AG20443 (cell line): Measurements from ENCODE around the gene RAB11FIP4.
A peak's percentile ranks its signal among the peaks of the same experiment; 100 is the strongest.

Source experiments
- DNase-seq: peaks from one replicate; pipeline ENCODE4 v3.0.0; 2012; ENCODE audit warnings: low spot score, mixed read lengths

Gene RAB11FIP4

GRCh38 chr17:31386542-31387075 is 4.9 kb upstream of the RAB11FIP4 start:
- no peak for DNase-seq

GRCh38 chr17:31387438-31387837 is 4.0 kb upstream of the RAB11FIP4 start:
- no peak for DNase-seq

DNA sequence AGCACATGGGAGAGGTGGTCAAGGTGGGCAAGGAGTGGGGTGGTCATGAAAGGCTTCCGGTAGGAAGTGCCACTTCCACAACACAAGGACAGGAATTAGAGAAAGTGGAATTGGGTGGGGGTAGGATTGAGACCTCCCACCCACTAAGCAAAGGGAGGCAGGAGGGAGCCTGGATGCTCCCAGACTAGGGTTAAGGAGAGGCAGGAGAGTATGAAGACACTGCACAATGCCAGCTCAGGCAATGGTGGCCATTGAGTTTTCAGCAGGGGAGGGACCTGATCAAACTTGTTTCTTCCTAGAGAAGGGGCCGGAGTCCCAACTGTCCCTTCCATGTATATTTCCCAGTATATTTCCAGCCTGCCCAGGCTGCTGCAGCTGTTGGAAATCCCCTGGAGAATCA is 3.1 kb upstream of the RAB11FIP4 start:
- DNase-seq: no peak

DNA sequence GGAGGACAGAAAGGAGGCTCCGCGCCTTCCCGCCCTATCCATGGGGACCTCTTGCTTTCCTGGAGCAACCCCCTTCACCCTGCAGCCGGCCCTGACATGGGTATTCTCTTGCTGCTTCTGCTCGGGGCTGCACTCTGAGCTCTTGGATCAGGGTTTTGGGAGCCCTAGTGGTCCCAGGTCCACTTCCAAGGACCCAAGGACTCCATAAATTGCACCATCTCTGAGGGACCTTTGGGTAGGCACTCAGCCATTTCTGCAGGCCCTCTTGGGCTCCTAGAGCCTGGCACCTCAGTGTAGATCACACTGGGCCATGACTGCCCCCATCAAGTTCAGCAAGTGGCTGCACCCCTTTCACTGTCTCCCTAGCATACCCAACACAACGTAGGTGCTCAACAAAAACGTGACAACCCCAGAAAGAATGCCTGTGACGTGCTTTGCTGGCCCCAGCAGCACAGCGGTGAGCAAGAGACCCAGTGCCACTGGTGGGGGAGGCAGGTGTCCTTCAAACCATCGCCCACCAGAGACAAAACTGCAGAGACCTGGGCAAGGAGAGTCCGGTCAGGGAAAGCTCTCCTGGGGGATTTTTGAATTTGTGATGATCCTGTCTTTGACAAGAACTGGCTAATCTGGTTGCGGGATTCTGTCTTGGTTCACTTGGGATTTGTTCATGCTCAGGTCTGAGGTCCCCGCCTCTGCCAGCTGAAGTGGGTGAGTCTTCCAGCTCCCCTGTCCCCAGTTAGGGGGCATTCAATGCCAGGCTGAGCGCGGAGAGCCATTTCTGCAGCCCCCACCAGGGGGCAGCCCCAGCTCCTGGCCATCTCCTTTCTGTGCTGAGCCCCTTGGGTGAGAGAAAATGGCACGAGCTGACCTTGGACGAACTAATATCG is 2.5 kb upstream of the RAB11FIP4 start:
- peak; percentile 68 for DNase-seq

DNA sequence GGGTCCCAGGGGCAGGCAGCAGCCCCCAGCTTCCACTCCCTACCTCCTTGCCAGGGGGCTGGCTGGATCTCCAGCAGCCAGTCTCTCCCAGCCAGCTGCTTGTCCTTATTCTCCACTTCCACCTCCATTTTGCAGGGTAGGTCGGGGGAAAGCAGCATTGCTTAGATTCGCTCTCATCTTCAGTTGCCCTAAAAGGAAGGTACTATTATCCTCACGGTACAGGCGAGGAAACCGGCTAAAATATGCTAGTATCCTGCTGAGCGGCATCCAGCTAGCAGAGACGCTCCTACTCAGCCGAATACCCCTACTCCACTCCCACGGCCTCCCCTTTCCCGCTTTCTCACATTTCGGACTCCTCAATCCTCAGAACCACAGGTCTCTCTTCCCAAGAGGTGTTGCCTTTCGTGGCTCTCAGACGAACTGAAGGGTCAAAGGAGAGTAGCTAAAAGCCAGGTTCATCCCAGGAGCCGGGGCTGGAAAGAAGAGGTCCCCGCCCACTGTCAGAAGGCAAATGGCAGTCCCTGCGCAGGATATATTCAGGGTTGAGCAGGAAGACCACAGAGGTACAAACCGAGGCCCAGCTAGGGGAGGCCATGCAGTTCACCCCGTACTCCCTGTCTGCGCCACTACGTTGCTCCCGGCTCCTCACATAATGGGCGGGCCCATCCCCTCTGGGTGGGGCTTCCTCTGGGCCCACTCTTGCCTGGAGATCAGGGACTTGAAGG is 1.7 kb upstream of the RAB11FIP4 start:
- peak; percentile 10 for DNase-seq

DNA sequence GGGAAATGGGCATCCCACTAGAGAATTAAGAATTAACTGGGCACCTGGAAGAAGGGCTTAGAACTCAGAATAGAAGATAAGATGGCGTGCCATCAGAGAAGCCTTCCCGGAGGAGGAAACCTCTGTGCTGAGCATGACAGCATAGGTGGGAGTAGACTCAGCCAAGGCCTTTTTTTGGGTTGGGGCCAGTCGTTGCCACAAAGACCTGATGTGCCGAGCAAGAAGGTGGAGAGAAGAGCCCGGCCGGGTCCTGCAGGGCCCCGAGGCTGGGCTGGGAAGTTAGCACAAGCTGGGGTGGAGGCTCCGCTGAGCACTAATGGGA is 1.1 kb upstream of the RAB11FIP4 start:
- DNase-seq: peak; percentile 17

GRCh38 chr17:31390748-31391495 is 553 bp upstream of the RAB11FIP4 start:
- peak; percentile 17 for DNase-seq

DNA sequence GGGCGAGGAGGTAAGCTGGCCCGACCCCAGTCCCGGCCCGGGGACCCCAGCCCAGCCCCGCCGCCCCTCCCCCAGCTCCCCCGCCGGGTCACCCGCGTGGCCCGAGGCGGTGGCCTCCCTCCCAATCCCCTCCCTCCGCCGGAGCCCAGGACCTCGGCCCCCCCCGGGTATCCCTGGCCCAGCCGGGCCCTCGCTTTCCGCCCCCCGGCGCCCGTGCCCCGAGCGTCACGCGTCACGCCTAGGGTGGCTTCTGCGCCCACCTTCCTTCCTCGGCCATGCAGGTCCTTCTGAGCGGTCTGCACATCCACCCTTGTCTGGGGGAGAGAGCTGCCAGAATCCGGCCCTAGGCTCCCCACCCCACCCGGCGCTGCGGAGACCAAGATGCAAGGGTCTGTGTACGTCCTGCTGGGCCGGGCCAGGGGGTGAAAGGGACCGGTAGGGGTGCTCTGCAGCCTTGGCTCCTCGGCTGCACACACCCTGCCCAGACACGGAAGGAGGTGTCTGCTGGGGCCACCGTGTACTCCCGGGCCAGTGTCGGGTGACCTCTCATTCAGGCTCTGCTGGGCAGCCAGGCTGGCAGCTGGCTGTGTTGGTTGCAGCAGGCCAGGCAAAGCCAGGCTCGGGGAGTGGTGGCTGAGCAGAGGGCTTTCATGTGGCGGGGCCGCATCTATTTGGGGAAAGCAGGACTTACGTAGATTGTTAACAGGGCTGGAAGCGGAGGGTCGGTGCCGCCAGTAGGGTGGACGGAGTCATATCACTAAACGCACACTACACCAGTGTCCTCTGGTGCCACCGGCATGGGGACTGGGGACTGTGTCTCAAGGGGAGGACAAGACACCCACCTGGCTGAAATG is 754 bp downstream of the RAB11FIP4 start:
- DNase-seq: peak; percentile 14

- peak; percentile 5 for DNase-seq
Observed at GRCh38 chr17:31392856-31393748, 1.6 kb downstream of the RAB11FIP4 start.

DNA sequence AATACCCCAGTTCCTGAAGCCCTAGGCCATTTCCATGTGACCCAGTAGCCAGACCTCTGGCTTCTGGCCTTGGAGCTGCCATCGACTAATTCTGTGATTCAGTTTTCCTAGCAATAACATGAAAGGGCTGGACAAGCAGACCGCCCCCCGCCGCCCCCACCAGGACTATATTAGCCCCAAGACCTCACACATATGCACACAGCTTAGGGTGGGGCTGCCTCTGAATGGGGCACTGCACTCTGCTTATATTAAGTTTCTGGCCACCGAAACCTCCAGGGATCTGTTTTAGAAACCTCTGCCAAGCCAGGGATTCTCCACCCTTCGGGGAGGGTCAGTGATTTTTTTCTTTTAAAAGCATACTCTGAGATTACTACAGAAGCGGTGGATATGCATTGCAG is 2.3 kb downstream of the RAB11FIP4 start:
- DNase-seq: no peak

- DNase-seq: peak; percentile 86
Observed at GRCh38 chr17:31394544-31394943, 3.1 kb downstream of the RAB11FIP4 start.

- no peak for DNase-seq
Observed at GRCh38 chr17:31397256-31397939, 5.9 kb downstream of the RAB11FIP4 start.

GRCh38 chr17:31398381-31399311 is 7.2 kb downstream of the RAB11FIP4 start:
- peak; percentile 7 for DNase-seq

GRCh38 chr17:31400481-31400950 is 9.0 kb downstream of the RAB11FIP4 start:
- DNase-seq: peak; percentile 6

DNA sequence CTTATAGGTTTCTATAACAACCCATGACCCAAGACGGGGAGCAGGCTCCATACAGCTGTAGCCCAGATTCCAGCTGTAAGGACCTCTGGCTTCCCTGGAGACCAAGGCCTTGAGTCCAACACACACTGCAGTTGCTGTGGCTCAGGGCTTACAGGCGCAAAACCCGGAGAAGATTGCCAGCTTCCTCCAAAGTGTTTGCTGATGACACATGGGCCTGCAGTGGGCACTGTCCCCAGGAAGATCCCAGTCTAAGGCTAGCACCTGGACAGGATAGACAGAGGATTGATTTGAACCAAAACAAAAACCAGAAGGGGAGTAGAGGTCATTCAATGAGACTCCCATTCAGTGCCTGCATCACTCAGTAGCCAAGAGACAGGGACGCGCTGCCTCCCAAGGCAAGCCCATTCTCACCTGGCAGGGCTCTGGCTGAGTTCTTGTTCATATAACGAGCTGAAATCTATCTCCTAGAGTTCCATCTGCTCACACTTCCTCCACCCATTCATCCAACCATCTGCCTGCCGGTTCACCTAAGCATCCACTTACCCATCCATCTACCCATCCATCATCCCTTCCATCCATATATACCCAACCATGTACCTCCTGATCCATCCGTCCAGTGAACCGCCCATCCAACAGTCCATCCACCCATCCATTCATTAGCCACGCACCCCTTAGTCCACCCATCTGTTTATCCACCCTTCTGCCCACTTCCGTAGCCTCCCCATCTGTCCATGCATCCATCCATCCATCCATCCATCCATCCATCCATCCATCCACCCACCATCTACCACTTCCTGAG is 10.2 kb downstream of the RAB11FIP4 start:
- DNase-seq: peak; percentile 7

- DNase-seq: peak; percentile 5
Observed at GRCh38 chr17:31404028-31404949, 12.8 kb downstream of the RAB11FIP4 start.
